Measurements from ENCODE around the gene RASA3. TPM values are rescaled to one million over a fixed set of nuclear protein-coding genes. Genes with fewer than 3 reads are reported as not detected.

The RASA3 gene
- total and polyA plus RNA-seq, 2 donors (not counting 3 experiments of a cell fraction or from before 2014, with no cell fraction given), result 26.5 to 53.8 TPM

DNA sequence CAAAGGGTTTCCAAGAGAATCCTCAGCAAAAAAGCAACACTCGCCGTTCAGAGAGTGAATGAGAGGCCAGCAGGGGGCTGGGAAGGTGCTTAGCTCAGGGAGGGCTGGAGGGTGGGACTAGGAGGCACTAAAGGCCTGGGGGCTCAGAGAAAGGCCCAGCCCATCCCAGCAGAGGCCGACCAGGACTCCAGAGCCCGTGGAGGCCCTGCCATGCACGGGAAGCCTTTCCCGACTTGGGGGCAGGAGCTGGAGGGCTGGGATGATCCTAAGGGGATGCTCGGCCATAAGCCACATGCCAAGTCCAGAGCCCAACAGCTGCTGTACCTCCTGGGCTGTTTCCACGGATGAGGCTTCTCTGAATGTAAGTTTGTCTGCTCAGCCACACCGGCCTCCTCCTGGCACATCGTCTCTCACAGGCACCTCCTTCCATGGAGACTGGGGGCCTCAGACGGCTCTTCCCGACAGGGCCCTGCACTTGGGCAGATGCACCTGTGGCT is 19.5 kb downstream of the RASA3 start:
- intact Hi-C loops (cut with micrococcal nuclease) (no loop called here), dilution Hi-C loops (cut with MboI; ENCODE audit: extremely low pct_ligation_motif_present, low sequenced_read_pairs) (loop anchor here (10.0 kb wide), 1 partner anchor 58 kb away; no protein-coding TSS in a partner anchor)
- Histone ChIP-seq H3K4me3 (replicated peaks in 1 of 3; ENCODE audit: insufficient read depth in 1 of 3, low read depth in 1 of 3, low read length in 3 of 3) (no peak overlapping the region), H3K27me3 (ENCODE audit: control insufficient read depth in 2 of 2, insufficient read depth in 2 of 2, low read length in 2 of 2) (no peaks in the 10 kb centered on the region), H3K9ac (replicated peaks; ENCODE audit: extremely low read depth, insufficient read depth, low read length) (no peak overlapping the region), H3K9me3 (replicated peaks; ENCODE audit: control insufficient read depth, insufficient read depth, low read length) (no peaks in the 10 kb centered on the region), H4K20me1 (replicated peaks; ENCODE audit: control insufficient read depth, extremely low read depth, insufficient read depth, low read length) (no peaks in the 10 kb centered on the region), H3K79me2 (ENCODE audit: control insufficient read depth, insufficient read depth, low read length) (peaks cover 91% of the 10 kb centered on the region), H3K27ac (ENCODE audit: insufficient read depth, low read depth, low read length) (no peak overlapping the region), H3K9me1 (replicated peaks; ENCODE audit: control insufficient read depth, extremely low read depth, insufficient read depth, low read length) (no peaks in the 10 kb centered on the region), H3K4me1 (ENCODE audit: control insufficient read depth, extremely low read depth, insufficient read depth, low read length) (peaks cover 46% of the 10 kb centered on the region), H3K4me2 (ENCODE audit: insufficient read depth, low read length) (no peak overlapping the region), H3K36me3 (ENCODE audit: control insufficient read depth in 2 of 2, extremely low read depth in 1 of 2, insufficient read depth in 2 of 2, low read length in 2 of 2) (peaks cover 0 to 3% of the 10 kb centered on the region in 2 experiments), H2AFZ (ENCODE audit: low read depth, low read length) (no peak overlapping the region)
- no TSS peak for BruUV-seq (replicated peaks)
- TF ChIP-seq POLR2AphosphoS5 (IDR thresholded peaks at IDR 0.05; ENCODE audit: insufficient read depth, low read depth, low read length), result no peak
- no peak for TF ChIP-seq POLR2A (IDR thresholded peaks at IDR 0.05; ENCODE audit: low read depth, low read length)
- TF ChIP-seq JUN (IDR thresholded peaks at IDR 0.05; ENCODE audit: borderline replicate concordance, insufficient read depth, insufficient read length, low read depth), result no peak
- TF ChIP-seq FOS (IDR thresholded peaks at IDR 0.05; ENCODE audit: borderline replicate concordance, insufficient read depth, low read length), result no peak
- no peak for TF ChIP-seq EZH2 (IDR thresholded peaks at IDR 0.05; ENCODE audit: borderline replicate concordance, low read depth, low read length, severe bottlenecking)
- TF ChIP-seq, protein P1, sequence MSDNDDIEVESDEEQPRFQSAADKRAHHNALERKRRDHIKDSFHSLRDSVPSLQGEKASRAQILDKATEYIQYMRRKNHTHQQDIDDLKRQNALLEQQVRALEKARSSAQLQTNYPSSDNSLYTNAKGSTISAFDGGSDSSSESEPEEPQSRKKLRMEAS (IDR thresholded peaks at IDR 0.05; ENCODE audit: insufficient read depth, insufficient read length), result no peak
- TF ChIP-seq GATA2 (IDR thresholded peaks at IDR 0.05; ENCODE audit: insufficient read depth, insufficient read length, low read depth, low read length), result no peak
- TF ChIP-seq MYC (IDR thresholded peaks at IDR 0.05; ENCODE audit: low read depth, low read length), result no peak
- TF ChIP-seq, protein P2, sequence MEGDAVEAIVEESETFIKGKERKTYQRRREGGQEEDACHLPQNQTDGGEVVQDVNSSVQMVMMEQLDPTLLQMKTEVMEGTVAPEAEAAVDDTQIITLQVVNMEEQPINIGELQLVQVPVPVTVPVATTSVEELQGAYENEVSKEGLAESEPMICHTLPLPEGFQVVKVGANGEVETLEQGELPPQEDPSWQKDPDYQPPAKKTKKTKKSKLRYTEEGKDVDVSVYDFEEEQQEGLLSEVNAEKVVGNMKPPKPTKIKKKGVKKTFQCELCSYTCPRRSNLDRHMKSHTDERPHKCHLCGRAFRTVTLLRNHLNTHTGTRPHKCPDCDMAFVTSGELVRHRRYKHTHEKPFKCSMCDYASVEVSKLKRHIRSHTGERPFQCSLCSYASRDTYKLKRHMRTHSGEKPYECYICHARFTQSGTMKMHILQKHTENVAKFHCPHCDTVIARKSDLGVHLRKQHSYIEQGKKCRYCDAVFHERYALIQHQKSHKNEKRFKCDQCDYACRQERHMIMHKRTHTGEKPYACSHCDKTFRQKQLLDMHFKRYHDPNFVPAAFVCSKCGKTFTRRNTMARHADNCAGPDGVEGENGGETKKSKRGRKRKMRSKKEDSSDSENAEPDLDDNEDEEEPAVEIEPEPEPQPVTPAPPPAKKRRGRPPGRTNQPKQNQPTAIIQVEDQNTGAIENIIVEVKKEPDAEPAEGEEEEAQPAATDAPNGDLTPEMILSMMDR (IDR thresholded peaks at IDR 0.05; ENCODE audit: extremely low read depth in 1 of 2, insufficient read depth in 1 of 2, low read depth in 1 of 2, low read length in 2 of 2), result no peak
- FAIRE-seq (no peak), DNase-seq (ENCODE audit: low read depth, low spot score) (no peak)
- CTCF ChIA-PET, result interaction anchor here (1.1 to 1.5 kb wide), 2 partner anchors 47 to 113 kb away, joined by 3 to 4 read pairs; no protein-coding TSS in a partner anchor
- POLR2A ChIA-PET, result no interaction called here

Measured in endothelial cell of umbilical vein (primary cell).